Stimulated activated CD8-positive, alpha-beta memory T cell treated with anti-CD3 and anti-CD28 coated beads, Interleukin-4, amount 100 ng/mL, for 4 hours (primary cell): ENCODE data around the gene AP2A2.

Source experiments
- DNase-seq, 2 donors: peaks; one replicate each; pipeline ENCODE4 v3.0.0-alpha.2; 2020; ENCODE audit warnings: low read depth in 2 of 2, low spot score in 1 of 2

AP2A2 gene

DNA sequence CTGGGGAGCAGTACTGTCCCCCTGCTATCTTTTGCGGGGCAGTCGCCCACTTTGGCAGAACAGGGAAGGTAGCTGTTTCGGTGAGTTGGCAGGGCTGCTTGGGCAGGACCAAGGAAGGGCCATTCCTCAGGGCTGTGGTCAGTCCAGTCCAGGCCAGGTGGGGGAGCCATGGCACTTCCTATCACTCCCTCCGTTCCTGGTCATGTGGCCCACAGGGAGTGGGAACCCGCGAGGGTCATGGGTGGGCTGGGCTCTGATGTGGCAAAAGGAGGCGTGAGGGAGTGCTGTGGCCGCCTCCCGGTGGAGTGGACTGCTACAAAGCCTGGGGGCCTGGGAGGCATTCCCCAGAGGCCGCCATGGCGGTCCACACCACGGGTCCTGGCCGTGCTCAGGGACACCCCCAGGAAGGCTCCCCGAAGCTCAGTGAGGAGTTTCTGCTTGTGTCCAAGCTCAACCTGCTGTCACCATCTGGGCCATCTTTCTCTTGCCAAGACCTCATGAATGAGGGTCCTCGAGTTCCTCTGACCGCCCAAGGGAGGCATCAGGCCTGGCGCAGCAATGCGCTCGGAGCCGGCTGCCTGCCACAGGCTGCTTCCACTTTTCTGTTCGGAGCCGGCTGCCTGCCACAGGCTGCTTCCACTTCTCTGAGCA, 27.0 kb upstream of the AP2A2 start:
- no peak for DNase-seq

DNA sequence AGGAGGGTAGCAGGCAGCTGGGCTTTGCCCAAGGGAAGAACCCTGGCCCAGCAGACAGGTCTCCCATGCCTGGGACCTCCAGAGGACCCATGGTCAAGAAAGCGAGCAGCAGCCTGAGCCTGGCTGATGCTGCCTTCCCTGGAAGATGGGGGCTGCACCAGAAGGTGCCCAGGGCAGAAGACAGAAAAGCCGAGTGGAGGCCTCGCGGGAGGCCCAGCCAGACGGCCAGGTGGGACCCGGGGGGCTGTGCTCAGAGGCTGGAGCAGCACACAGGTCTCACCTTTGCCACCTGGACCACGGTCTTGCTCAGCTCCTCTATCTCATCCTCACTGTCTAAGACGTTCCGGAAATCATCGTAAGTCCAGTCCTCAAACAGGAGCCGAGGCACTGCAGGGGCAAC, 25.9 kb upstream of the AP2A2 start:
- DNase-seq, result no peak

DNA sequence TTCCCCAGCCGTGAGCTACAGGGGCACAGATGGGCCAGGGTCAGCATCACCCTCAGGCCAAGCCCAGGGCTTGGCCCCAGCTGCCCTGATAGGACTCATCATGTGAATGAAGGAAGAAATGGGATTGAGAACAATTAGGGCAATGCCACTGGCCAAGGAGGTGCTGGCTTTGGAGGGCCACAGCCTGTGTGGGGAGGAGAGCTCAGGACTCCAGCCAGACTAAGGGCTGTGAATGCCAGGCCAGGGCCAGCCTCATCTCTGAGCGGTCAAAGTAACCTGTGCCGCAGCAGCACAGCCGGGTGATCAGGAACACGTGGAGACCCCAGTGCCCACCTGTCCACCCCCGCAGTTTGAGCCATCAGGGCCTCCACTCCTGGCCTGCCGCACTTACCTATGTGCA, 25.1 kb upstream of the AP2A2 start:
- DNase-seq, result no peak

DNA sequence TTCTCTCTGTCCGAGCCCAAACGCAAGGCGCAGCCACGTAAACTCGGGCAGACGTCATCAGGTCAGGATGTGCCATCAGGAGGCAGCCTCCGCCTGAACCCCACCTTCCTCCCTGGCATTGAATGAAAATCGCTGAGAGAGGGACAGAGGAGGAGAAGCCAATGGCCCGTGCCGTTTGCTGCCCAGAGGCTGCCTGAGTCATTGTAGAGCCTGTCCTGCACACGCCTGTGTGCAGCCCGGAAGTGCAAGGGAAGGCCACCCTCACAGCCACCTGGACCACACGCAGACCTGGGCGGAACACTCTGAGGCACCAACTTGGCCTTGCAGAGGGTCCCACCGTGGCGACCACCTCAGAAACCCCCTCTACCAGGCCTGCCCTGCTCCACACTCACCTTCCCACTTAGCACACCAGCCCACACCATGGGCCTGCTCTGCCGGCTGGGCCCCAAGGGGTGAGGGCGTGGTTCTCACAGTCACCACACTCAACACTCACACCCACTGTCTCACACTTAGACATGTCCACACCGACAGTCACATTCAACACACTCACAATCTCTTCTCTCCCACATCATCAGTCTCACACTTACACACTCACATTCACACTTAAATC, 24.1 kb upstream of the AP2A2 start:
- no peak for DNase-seq

DNA sequence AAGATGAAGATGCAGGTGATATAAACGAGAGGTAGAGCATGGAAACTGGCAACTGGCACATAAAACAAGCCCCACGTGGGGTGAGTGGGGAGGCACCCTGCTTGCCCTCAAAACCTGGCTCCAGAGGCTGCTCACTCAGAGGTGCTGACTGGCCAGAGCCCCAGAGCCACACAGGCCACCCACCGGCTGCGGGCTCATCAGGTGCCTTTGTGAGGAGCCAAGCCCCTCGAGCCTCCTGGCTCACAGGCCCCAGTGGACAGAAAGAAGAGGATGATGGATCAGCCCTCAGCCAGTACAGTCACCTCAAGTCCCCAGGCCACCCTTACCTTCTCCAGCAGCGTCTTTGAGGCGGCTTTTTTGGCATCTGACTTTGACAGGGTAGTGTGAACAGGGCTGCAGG, 21.3 kb upstream of the AP2A2 start:
- DNase-seq, result no peak

DNA sequence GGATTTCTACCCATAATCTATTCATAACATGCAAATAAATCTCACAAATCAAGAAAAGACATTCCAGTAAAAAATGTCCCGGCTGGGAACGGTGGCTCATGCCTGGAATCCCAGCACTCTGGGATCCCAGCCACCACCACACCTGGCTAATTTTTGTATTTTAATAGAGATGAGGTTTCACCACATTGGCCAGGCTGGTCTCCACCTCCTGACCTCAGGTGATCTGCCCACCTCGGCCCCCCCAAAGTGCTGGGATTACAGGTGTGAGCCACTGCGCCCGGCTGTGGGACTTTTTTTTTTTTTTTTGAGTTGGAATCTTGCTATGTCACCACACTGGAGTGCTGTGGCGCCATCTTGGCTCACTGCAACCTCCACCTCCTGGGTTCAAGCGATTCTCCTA, 19.7 kb upstream of the AP2A2 start:
- DNase-seq, result no peak

DNA sequence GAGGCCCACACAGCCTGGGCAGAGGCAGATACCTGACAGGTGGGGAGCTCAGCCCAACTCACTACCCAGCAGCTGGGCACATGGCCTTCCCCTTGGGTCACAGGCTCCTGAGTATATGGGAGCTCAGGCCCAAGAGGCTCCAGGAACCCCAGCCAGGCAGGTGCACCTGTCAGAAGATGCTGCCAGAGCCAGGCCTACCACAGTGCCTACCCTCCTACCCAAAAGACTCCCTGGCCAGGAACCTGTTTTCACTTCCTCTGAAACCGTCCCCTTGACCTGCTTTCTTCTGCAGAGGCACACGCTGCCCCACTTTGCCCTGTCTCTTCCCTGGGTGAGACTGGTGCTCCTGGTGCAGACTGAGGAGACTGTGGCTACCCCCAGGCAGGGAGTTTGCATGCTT, 18.0 kb upstream of the AP2A2 start:
- DNase-seq, result no peak

DNA sequence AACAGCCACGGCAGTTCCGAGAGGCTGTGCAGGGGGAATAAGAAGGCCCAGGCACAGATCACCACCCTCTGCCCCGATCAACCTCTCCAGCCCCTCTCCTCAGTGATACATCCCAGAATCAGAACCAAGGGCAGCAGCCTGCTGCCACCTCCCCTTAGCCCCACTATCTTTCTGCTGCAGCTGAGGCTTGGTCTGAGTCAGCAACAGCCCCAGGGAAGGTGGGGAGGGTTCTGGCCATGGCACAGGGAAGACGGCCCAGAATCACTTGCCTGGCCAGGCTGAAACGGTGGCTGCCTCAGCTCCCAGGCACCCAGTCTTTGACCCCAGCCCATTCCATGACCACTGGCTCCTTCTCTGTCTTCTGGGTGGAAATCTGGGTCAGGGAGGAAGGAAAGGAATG, 17.4 kb upstream of the AP2A2 start:
- no peak for DNase-seq

DNA sequence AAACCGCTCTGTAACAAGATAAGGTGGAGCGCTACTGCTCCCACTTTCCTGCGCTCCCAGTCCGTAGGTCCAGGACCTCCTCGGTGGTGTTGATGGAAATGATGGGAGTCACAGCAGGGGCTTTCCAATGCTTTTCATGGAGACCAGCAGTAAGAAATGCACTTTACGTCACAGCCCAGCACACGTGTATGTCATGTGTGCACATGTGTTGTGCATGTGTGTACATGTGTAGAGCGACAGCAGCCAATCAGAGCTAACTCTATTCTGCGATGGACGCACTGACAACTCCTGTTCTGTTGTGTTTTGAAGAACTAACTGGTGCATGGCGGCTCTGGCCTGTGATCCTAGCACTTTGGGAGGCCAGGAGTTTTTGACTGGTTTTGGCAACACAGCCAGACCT, 16.3 kb upstream of the AP2A2 start:
- no peak for DNase-seq

DNA sequence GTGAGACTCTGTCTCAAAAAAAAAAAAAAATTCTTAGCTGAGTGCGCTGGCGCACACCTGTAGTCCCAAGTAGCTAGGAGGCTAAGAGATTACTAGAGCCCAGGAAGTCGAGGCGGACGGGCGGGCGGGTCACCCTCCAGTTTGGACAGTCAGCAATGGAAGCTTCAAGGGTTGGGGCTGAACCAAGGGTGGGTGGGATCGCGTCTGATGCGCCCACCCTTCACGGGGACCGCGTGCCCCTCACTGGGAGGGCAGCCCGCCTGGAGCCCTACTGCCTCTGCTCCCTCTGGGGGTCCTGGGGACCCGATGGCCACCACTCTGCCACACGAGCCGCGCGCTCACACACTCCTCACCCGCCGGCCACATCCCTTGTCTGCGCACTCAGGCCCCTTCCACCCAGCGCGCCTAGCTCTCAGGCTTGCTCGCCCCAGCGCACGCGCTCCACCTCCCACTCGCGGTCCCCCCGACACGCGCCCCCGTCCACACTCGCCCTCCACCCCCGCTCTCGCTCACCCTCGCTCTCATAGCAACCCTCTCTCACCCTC, 15.6 kb upstream of the AP2A2 start:
- peak in 1 of 2 donors; percentile 59 for DNase-seq

DNA sequence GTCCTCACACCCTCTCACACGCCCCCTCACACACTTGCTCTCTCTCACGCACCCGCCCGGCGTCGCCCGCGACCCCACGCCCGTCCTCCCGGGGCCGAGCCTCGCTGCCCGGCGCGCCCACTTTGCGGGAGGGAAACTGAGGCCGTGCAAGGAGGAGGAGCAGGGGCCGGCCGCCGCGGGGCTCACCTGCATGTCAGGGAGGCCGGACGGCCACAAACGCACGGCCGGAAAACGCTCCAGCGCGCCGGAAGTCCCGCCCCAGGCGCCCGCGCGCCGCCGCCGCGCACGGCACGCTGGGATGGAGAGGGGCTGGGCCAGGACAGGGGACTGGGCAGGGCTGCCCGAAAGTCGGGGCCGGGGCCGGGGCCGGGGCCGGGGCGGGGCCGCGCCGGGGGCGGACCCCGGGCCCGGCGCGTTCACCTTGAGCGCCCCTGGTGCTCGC, 15.1 kb upstream of the AP2A2 start, which contains the start of gene CHID1:
CHID1 (minus strand) TSS at position 222 of the 442 bp plus-strand sequence. CDS start 5,994 bp downstream, outside the sequence.
- DNase-seq, result peak; percentile 62 to 65

DNA sequence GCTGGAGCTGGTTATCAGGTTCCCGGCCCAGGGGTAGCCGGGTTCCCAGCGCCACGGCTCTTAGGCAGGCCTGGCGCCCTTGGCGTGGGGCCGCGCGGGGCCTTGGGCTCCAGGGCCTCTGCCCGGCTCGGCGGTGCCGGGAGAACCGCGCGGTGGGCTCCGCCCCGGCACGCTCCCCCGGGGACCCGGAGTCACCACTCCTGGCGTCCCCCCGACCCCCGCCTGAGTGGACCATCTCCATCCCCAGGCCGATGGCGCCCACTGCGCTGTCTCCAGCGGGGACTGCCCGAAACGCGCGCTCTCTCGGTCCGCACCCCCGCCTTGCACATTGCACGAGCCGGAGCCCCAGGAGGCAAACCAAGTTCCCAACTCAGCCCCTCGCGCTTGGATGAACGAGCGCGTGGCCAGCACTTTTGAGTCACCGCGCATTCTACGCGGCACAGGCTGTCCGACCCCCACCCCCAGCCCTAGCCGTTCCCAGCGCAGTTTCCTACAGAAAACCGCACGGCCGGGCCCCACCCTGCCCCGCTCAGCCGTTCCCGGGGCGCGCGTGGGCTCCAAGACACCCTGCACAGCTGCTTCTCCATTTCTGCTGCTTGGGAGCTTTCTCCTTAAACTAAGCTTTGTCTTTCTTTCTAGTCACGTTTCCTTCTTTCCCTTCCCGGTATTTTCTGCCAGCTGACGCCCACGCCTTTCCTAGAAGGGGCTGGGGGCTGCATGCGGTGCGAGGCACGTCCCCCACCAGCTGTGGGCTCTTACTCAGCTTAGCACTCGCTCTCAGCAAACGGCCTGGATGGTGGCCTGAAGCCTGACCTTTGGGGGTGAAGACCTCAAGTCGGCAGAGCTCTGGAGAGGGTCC, 14.4 kb upstream of the AP2A2 start:
- DNase-seq, result no peak

DNA sequence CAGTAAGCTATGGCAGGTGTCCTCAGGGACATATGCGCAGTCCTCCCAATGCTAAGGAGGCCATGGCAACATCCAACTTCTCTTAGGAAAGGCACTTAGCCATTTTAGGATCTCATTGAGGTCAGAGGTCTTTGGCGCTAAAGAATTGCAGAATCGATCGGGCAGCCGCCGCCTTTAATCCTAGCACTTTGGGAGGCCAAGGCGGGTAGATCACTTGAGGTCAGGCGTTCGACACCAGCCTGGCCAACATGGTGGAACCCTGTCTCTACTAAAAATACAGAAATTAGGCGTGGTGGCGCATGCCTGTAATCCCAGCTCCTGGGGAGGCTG, 13.8 kb upstream of the AP2A2 start:
- DNase-seq, result no peak

DNA sequence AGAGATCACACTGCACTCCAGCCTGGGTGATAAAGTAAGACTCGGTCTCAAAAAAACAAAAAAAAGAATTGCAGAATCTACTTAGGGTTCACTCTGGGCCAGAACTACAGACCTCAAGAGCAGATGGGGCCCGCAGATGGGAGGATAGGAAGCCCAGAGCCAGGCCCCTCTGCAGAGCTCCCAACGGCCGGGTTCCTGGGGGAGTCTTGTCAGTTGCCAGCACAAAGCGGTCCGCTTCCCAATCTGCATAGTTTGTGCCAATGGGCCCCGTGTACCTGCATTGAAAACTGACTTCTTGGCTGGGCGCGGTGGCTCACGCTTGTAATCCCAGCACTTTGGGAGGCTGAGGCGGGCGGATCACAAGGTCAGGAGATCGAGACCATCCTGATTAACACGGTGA, 13.4 kb upstream of the AP2A2 start:
- no peak for DNase-seq

DNA sequence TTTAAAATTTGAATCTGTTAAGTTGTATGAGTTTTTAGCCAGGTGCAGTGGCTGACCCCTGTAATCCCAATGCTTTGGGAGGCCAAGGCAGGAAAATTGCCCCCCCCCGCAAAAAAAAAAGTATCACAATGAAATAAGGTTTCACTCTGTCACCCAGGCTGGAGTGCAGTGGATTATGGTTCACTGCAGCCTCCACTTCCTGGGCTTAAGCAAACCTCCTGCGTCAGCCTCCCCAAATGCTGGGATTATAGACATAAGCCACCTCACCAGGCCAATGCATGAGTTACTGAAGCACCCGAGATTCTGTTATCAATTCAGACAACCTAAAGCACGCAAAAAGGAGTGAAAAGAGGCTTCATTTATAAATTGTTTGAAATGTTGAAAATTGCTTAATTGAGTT, 12.6 kb upstream of the AP2A2 start:
- no peak for DNase-seq

DNA sequence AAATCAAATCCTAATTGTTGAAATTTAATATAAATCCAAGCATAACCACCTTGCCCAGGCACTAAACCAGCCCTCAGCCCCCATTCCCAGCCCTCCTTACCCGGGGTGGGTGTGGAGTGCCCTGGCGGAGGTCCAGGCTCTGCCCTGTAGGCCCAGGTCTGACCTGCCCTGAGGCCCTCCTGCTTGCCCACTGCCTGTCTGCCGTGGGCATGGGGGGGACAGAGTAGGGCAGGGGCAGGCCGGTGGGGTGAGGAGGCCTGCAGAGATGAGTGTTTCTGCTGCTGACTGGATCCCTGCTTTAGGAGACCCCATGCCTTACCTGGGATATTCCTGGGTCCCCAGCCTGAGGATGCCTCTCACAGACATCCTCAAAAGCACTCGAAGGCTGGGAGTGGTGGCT, 11.5 kb upstream of the AP2A2 start:
- DNase-seq, result no peak

DNA sequence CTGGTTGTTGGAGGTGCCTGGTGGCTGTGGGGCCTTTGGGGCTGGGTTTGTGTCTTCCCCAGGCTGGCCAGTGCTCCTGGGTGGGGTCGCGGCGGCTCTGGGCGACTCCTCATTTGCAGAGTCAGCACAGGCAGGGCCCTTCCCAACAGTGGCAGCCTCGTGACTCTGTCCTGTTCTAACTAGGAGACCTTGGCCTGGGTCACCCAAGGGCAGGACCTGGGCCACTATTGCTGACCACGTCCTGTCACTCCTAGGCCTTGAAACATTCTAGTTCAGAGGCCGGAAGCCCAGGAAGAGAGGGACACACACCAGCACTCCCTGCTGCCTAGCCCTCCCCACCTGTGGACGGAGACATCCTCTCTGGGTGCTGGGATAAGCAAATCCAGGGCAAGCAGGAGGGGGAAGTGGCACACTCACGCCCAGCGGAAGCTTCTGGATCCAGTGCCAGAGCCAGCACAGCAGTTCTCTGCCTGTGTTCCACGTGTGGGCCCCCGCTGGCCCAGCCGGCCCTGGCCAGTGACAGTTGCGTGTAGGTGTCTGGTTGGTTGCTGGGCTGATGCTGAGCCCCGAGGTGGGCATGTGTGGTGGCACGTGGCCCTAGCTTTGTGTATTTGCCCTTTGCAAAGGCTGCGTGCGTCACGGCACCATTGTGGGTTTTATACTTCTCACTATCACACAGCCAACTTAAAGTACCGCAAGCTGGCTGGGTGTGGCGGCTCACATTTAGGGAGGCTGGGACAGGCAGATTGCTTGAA, 10.7 kb upstream of the AP2A2 start:
- no peak for DNase-seq

DNA sequence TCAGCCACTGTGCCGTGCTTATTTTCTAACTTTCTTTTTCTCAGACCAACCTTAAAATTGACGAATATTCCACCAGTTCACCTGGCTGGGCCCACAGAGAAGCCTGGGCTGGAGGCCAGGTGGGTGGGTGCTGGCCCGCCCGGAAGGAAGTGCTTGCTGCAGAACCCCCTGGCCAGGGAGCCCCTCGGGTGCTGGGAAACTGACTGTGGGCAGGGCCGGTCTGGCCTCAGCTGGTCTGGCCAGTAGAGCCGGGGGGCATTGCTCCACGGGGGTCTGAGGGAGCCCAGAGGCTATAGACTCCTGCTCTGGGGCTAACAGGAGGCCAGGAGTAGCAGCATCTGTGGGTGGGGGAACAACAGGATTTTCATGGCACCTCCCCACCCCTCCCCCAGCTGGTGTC, 8.2 kb upstream of the AP2A2 start:
- DNase-seq, result no peak

DNA sequence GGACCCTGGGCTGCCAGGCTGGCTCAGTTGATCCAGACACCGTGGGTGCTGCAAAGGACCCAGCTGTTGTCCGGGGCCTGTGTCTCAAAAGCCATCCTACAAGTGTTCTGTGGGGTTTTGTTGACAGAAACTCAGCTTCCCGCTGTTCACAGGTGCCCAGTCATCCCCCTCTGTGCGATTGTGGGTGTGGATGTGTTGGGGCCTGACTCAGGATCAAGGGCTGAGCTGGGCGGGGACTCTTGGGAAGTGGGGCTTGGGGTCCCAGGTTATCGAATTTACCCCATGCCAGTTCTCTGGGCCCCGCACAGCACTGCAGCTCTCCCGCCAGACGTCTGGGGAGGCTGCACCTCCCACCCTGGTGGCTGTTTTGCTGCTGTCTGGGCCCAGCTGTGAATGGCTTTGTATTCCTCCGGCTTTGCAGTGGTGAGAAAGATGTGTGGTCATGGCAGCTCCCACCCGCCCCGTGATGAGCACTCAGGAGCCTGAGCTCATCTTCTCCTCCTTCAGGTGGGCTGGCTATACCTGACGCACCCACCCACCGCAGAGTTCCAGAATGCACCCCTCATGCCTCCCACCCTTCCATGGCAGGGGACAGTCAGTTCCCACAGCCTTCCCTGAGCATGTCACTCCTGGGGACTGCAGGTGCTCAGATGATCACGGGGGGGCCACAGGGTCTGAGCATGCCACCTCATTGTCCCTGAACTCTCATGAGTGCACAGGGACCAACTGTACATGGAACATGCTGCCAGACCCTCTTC, 3.6 kb upstream of the AP2A2 start:
- DNase-seq, result no peak

DNA sequence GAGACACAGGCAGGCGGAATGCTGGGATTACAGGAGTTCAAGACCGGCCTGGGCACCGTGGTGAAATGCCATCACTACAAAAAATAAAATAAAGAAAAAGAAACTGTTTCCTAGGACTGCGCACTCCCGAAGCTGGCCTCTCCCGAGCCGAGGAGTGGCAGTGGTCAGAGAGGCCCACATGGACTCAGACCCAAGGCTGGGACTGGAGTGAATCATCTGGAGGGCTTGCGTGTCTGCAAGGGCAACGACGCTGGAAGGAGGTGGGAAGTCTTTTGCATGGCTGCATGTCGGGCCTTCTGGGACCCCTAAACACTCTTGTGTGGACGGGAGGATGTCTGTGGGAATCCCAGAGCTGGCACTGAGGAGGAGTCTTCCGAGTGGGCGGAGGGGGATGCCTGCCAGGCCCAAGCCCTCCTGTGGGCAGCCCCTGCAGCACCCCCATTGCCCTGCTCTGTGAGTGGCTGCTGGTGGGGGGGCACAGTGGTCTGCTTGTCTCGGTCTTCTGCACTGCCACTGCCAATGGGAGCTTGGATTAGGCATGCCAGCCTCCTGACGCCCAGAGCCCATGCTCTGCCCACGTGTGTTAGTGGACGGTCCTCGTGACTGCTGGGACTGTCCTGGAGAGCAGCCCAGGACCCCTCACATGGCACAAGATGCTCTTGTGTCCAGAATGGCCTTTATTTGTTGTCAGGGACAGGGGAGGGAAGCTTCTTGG, 1.8 kb upstream of the AP2A2 start:
- DNase-seq, result no peak
